HepG2 (cell line): ENCODE data around the gene HSDL1. TPM values are rescaled to one million over a fixed set of nuclear protein-coding genes. Genes with fewer than 3 reads are reported as not detected.

ENCODE experiments used
- ATAC-seq: fragments of 200-7000 bp; cut with Tn5 transposase; 3 replicates; pipeline ENCODE4 v1.9.1; 2020; ENCODE audit warnings: mild to moderate bottlenecking, moderate library complexity
- BruUV-seq: library from RNA; stranded (reverse); fragments of 400-500 nt; replicated peaks from 2 replicates; lab custom pipeline; 2021; lab: Mats Ljungman, UMichigan
- CTCF ChIA-PET: fragments of 300-600 bp; formaldehyde crosslinking; extraction: SDS; loops from one replicate; lab custom pipeline; 2021; ENCODE audit warnings: low total read pairs, inconsistent platforms, low intra/inter-chr PET ratio; lab: Yijun Ruan, JAX
- POLR2A ChIA-PET: fragments of 350-600 bp; sonication (Branson Sonifier 250); formaldehyde crosslinking; loops from one replicate; lab custom pipeline; 2020; ENCODE audit warnings: antibody characterized with exemption, inconsistent platforms; lab: Yijun Ruan, JAX
- DNase-seq: peaks from one replicate; pipeline ENCODE4 v3.0.0-alpha.2; 2015; ENCODE audit warnings: low spot score
- FAIRE-seq: peaks from 3 replicates; lab custom pipeline; 2011; peaks lifted over from hg19 to GRCh38; lab: Jason Lieb, UNC
- H2AFZ ChIP-seq: one replicate; pipeline ENCODE4 v1.6.1; 2011; ENCODE audit warnings: low read length, inconsistent platforms
- H3K27ac ChIP-seq: fragments of 300-600 bp; 3 replicates; pipeline ENCODE4 v1.8.0; 2011; ENCODE audit warnings: mixed run types, mild to moderate bottlenecking, mixed read lengths, low read length, inconsistent platforms; ENCODE audit not compliant: insufficient read depth; ENCODE audit errors: extremely low read length
- H3K27me3 ChIP-seq, 2 experiments: fragments of 200-600 bp in 1 of 2; 2 replicates in 1 of 2; 3 replicates in 1 of 2; pipeline versions ENCODE4 v1.6.0 to v1.8.0; 2011; ENCODE audit warnings: low read length in 2 of 2, mild to moderate bottlenecking in 2 of 2, moderate library complexity in 2 of 2, inconsistent platforms in 1 of 2; ENCODE audit not compliant: insufficient read depth in 2 of 2, control insufficient read depth in 1 of 2
- H3K36me3 ChIP-seq, 2 experiments: fragments of 200-600 bp in 1 of 2; replicated peaks in 1 of 2; 2 replicates in 1 of 2; 3 replicates in 1 of 2; pipeline versions ENCODE4 v1.5.1 to v1.8.0; 2011; ENCODE audit warnings: low read length in 2 of 2, inconsistent platforms in 1 of 2; ENCODE audit not compliant: insufficient read depth in 2 of 2, control insufficient read depth in 1 of 2
- H3K4me1 ChIP-seq: 2 replicates; pipeline ENCODE4 v1.5.1; 2012; ENCODE audit warnings: low read length, inconsistent platforms; ENCODE audit not compliant: insufficient read depth
- H3K4me2 ChIP-seq: 2 replicates; pipeline ENCODE4 v1.6.0; 2011; ENCODE audit warnings: low read depth, low read length, inconsistent platforms
- H3K4me3 ChIP-seq, 3 experiments: fragments of 200-600 bp in 1 of 3; sonication (generic), shearing (Covaris generic) in 1 of 3; replicated peaks in 1 of 3; 2 replicates each; pipeline ENCODE4 v1.5.1; 2011 to 2016; ENCODE audit warnings: low read length in 3 of 3, inconsistent platforms in 2 of 3, low read depth in 2 of 3, mild to moderate bottlenecking in 2 of 3, control low read depth in 1 of 3, mixed read lengths in 1 of 3; ENCODE audit not compliant: insufficient read depth in 1 of 3
- H3K79me2 ChIP-seq: one replicate; pipeline ENCODE4 v1.6.1; 2011; ENCODE audit warnings: low read length, inconsistent platforms; ENCODE audit not compliant: insufficient read depth
- H3K9ac ChIP-seq: 2 replicates; pipeline ENCODE4 v1.6.0; 2011; ENCODE audit warnings: mild to moderate bottlenecking, low read depth, low read length, inconsistent platforms; ENCODE audit not compliant: insufficient read depth
- H3K9me3 ChIP-seq: 2 replicates; pipeline ENCODE4 v1.5.1; 2012; ENCODE audit warnings: mild to moderate bottlenecking, low read length
- H4K20me1 ChIP-seq: 2 replicates; pipeline ENCODE4 v1.6.0; 2011; ENCODE audit warnings: inconsistent platforms, mild to moderate bottlenecking, low read length, moderate library complexity; ENCODE audit not compliant: insufficient read depth
- ARID2 ChIP-seq: sonication (generic); formaldehyde crosslinking; IDR thresholded peaks from 2 replicates; pipeline ENCODE4 v1.8.1; 2022; ENCODE audit warnings: mild to moderate bottlenecking, missing genetic modification reagents, borderline replicate concordance
- GMEB1 ChIP-seq: sonication (generic); formaldehyde crosslinking; IDR thresholded peaks from 2 replicates; pipeline ENCODE4 v1.5.1; 2020; ENCODE audit warnings: missing genetic modification reagents, mild to moderate bottlenecking, borderline replicate concordance
- LBX2 ChIP-seq: sonication (generic); formaldehyde crosslinking; IDR thresholded peaks from 2 replicates; pipeline ENCODE4 v1.5.0; 2020; ENCODE audit warnings: missing genetic modification reagents, mild to moderate bottlenecking, borderline replicate concordance
- U2AF1 ChIP-seq: fragments of 200-400 bp; formaldehyde crosslinking; optimal IDR thresholded peaks from 2 replicates; pipeline ENCODE3; 2017; ENCODE audit warnings: mild to moderate bottlenecking, low read depth, low read length
- U2AF2 ChIP-seq: fragments of 200-400 bp; formaldehyde crosslinking; IDR thresholded peaks from 2 replicates; pipeline ENCODE4 v1.6.1; 2017; ENCODE audit warnings: low read depth, mild to moderate bottlenecking, low read length
- YEATS4 ChIP-seq: sonication (generic); formaldehyde crosslinking; IDR thresholded peaks from 2 replicates; pipeline ENCODE4 v1.4.0; 2020; ENCODE audit warnings: missing genetic modification reagents, borderline replicate concordance
- ZBTB42 ChIP-seq: sonication (generic); formaldehyde crosslinking; IDR thresholded peaks from 2 replicates; pipeline ENCODE4 v1.5.0; 2020; ENCODE audit warnings: mild to moderate bottlenecking, missing genetic modification reagents
- ZNF232 ChIP-seq: sonication (generic); formaldehyde crosslinking; IDR thresholded peaks from 2 replicates; pipeline ENCODE4 v1.4.0; 2020; ENCODE audit warnings: missing genetic modification reagents, borderline replicate concordance
- ZNF235 ChIP-seq: sonication (generic); formaldehyde crosslinking; IDR thresholded peaks from 2 replicates; pipeline ENCODE4 v1.8.1; 2023; ENCODE audit warnings: mild to moderate bottlenecking, missing genetic modification reagents, borderline replicate concordance
- ZNF329 ChIP-seq: sonication (generic); formaldehyde crosslinking; IDR thresholded peaks from 2 replicates; pipeline ENCODE4 v1.9.0; 2021; ENCODE audit warnings: low read depth, mild to moderate bottlenecking, missing genetic modification reagents
- ZNF576 ChIP-seq: sonication (generic); formaldehyde crosslinking; IDR thresholded peaks from 2 replicates; pipeline ENCODE4 v1.4.0; 2020; ENCODE audit warnings: mild to moderate bottlenecking, missing genetic modification reagents
- ZNF720 ChIP-seq: sonication (generic); formaldehyde crosslinking; IDR thresholded peaks from 2 replicates; pipeline ENCODE4 v1.4.0; 2020; ENCODE audit warnings: missing genetic modification reagents
- ZNF790 ChIP-seq: sonication (generic); formaldehyde crosslinking; IDR thresholded peaks from 2 replicates; pipeline ENCODE4 v1.8.0; 2022; ENCODE audit warnings: missing genetic modification reagents, mild to moderate bottlenecking, borderline replicate concordance
- ZSCAN29 ChIP-seq: sonication (generic); formaldehyde crosslinking; conservative IDR thresholded peaks from 2 replicates; pipeline ENCODE4 v1.4.0; 2020; ENCODE audit warnings: mild to moderate bottlenecking, missing genetic modification reagents
- WGBS: methylation state at CpG from one replicate; pipeline ENCODE4 v1.1.6; 2017; ENCODE audit warnings: low lambda C conversion rate; 5-methylcytosine and 5-hydroxymethylcytosine counted together
- in situ Hi-C: cut with HindIII; loops from 2 replicates; pipeline ENCODE4 v1.10.0; 2017; ENCODE audit warnings: low pct_unique_long_range_greater_than_20kb; ENCODE audit not compliant: extremely low pct_ligation_motif_present
- intact Hi-C: fragments of 100-400 bp; cut with micrococcal nuclease; formaldehyde crosslinking; loops from one replicate; pipeline ENCODE4 v1.10.0; 2022; ENCODE audit not compliant: unreplicated experiment
- polyA plus RNA-seq, 8 experiments: library from polyadenylated mRNA; depleted of rRNA in 3 of 8; stranded (reverse) in 7 of 8; unstranded in 1 of 8; fragments of >200 nt; fragmentation: Illumina TruSeq in 4 of 8; extraction: Trizol in 4 of 8; gene quantifications; 2 replicates each; pipeline versions ENCODE4 v1.2.1 to v1.2.3, GENCODE V29; 2011 to 2016; ENCODE audit warnings: low read depth in 4 of 8, missing spikeins in 1 of 8, mixed read lengths in 1 of 8; ENCODE audit not compliant: insufficient read depth in 1 of 8
- total RNA-seq, 5 experiments: library from RNA; depleted of rRNA; stranded (reverse); fragments of >200 nt; fragmentation: Illumina TruSeq; extraction: Trizol; gene quantifications; 2 replicates each; pipeline ENCODE4 v1.2.3, GENCODE V29; 2016; ENCODE audit warnings: low read depth in 1 of 5

The HSDL1 gene
- total and polyA plus RNA-seq, 2 of the 13 experiments (the other 11 are each of a cell fraction or from before 2014, with no cell fraction given) = 49.2 to 49.7 TPM

GRCh38 chr16:84138824-84139627, 6.0 kb downstream of the HSDL1 start:
- ChIA-PET POLR2A (interaction anchor here (0.9 to 8.6 kb wide), 17 partner anchors 10 to 125 kb away, joined by 3 to 142 read pairs (median 4); partner anchors contain the start of genes MBTPS1 and TAF1C), CTCF (interaction anchor here (1.3 kb wide), 1 partner anchor 55 kb away, joined by 4 read pairs; no protein-coding TSS in a partner anchor)
- H3K36me3 ChIP-seq = no peaks in the 10 kb centered on the region
- peak overlapping the region; percentile 98 for H3K27ac ChIP-seq
- WGBS = 5% methylated on average over 14 of the region's 14 CpGs
- FAIRE-seq = peak; percentile 97
- intact Hi-C loops = no loop called here
- peak; percentile 97 for DNase-seq
- H3K79me2 ChIP-seq = peaks cover 66% of the 10 kb centered on the region
- BruUV-seq = no TSS peak
- peak overlapping the region; percentile 24 for H2AFZ ChIP-seq
- in situ Hi-C loops = no loop called here
- H3K4me1 ChIP-seq = peaks cover 83% of the 10 kb centered on the region
- peak overlapping the region; percentile 93 for H3K4me2 ChIP-seq
- peak; percentile 88 for ATAC-seq
- H4K20me1 ChIP-seq = peaks cover 3% of the 10 kb centered on the region; the same call in 1 of the 2 replicates
- no peaks in the 10 kb centered on the region for H3K9me3 ChIP-seq
- peak overlapping the region; percentile 91 for H3K9ac ChIP-seq
- H3K4me3 ChIP-seq = peak overlapping the region; percentile 57 to 68 (median 59)
- no peaks in the 10 kb centered on the region for H3K27me3 ChIP-seq
- TF ChIP-seq YEATS4 (CRISPR knock-in tag) (peak; percentile 66; the same call in 1 of the 2 replicates), ZBTB42 (CRISPR knock-in tag) (no peak; the same call in 1 of the 2 replicates), ZNF790 (CRISPR knock-in tag) (no peak), U2AF1 (no peak), GMEB1 (CRISPR knock-in tag) (peak; percentile 67; the same call in 1 of the 2 replicates), ARID2 (CRISPR knock-in tag) (peak; percentile 69; the same call in 1 of the 2 replicates), ZNF720 (CRISPR knock-in tag) (no peak), ZSCAN29 (no peak), ZNF576 (CRISPR knock-in tag) (no peak), U2AF2 (no peak), ZNF232 (CRISPR knock-in tag) (peak; percentile 30; the same call in 1 of the 2 replicates), LBX2 (CRISPR knock-in tag) (no peak), ZNF329 (CRISPR knock-in tag) (no peak), ZNF235 (CRISPR knock-in tag) (no peak)
